NCI-H2029 (cell line): ENCODE measurements around the gene CALN1.

Source experiments
- DNase-seq: peaks from one replicate; lab custom pipeline; 2025; lab: John Stamatoyannopoulos, UW

CALN1 gene

DNA sequence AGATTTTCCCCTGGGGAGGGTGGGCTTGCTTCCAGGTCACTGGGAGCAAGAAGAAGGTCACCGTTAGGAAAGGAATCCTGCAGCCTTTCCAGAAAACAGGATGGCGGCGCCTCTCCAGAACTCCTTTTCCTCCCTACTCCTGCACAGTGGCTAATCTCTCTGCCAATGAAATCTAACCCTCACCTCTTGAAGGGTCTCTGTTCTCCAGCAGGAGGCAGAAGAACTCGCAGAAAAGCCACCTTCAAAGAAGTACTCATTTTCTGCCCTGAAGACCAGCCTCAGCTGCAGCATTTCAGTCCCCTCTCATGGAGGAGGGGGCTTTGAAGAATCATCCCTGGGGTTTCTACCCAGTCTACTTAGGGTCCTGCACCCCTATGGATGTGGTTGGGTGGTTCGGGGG lies 626.9 kb downstream of the CALN1 start:
- no peak for DNase-seq

DNA sequence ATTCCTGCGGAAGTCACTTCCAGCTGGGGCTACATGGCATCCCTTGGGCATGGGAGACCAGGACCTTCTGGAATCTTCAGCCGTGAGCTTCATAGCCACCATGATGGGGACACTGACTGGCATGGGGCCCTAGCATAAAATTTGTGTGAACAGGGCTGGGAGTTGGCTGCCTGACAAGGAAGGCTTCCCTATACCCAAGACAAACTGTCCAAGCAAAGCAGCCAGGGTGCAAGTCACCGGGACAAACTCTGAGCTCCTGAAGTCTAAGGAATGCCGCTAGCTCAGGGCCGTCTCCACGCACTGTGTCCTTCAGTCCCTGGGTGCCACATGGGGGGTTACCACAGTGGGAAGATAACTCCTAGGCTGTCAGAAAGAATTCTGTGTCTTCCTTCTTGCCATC lies 627.4 kb downstream of the CALN1 start:
- DNase-seq: no peak

DNA sequence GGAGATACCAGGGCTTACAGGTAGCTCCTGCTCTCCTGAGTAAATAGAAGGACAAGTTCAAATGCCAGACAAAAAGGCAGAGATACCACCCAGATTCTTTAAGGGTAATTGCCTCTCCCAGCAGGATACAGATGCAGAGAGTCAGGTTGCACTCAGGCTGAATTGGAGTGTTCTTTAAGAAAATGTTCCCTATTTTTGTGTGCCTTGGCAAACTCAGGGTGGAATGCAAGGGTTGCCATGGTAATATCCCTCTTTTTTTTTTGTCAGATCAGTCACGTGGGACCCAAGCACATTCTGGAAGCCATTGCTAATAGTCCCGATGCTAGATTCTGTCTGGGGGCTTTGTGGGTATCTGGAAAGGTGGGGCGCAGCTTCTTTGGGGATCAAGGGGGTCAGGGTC lies 628.0 kb downstream of the CALN1 start:
- DNase-seq: no peak

DNA sequence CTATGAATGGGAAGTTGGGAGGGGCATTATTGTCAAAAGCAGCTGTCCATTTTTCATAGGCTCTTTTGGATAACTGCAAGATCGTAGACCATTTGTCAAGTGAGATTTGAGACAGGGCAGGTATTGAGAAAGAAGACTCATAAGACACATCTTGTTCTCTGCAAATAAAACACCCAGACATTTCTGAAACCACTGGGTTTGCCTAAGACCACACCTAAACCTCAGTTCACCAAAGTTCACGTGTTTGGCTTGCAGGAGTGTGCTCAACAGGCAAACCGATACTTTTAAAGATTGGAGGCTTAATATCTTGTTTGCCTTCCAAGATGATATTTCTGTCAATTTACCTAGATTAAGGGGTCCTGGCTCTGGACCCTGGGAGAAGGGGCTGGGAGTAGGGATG lies 628.4 kb downstream of the CALN1 start:
- DNase-seq: no peak

DNA sequence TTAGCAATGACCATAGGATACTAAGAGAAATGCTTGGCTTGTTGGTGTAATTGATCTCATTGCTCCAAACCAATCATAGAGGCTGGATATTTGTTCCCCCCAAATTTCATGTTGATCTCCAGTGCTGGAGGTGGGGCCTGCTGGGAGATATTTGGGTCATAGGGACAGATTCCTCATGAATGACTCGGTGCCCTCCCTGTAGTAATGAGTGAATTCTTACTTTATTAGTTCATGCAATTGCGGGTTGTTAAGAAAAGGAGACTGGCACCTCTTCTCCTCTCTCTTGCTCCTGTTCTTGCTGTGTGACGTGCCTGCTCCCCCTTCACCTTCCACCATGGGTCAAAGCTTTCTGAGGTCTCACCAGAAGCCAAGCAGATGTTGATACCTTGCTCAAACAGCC lies 630.1 kb downstream of the CALN1 start:
- DNase-seq: no peak

DNA sequence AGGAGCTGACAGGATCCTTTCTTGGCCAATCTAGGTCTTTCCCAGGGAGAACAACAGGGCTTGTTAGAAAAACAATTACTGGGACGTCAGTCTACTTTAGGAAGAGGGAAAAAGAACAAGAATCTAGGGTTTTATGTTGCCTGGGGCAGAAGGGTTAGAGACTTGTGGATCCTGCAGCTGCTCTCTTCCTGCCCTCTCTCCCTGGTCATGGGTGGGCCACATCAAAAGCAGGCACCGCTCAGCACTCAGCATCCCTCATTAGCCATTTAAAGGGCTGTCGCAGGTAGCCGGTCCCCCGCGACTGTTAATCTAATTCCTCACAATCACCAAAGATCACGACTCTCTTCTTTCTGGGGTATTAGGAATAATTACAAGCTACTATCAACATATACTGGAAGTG lies 631.9 kb downstream of the CALN1 start:
- no peak for DNase-seq

DNA sequence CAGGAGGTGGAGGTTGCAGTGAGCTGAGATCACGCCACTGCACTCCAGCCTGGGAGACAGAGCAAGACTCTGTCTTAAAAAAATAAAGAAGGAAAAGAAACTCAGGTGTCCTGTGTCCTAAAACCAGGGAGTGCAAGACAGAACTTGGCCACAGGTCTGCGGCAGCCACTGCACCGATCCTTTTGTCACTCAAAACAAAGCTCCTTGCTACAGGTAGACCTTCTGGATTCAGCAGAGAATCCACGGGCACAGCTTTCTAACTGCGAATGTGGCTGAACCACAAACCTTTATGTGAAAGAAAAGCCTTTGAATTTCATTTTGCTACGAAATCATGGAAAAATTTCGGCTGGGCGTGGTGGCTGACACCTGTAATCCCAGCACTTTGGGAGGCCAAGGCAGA lies 634.9 kb downstream of the CALN1 start:
- DNase-seq: no peak

DNA sequence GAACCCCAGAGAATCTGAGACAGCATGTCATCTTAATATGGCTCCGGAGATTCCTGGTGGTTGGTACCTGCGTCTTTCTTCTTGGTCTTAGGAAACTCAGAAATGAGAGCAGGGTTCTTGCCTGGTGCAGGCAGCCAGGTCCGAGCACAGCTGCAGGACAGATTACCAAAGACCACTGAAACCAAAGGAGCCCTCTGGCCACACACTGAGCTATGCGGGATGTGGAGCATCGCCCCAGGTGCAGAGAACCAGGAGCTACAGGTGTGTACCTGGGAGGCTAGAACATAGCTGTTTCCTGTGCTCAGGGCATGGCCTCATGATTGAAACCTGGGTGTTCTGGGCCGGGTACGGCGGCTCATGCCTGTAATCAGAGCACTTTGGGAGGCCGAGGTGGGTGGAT lies 635.4 kb downstream of the CALN1 start:
- DNase-seq: no peak

DNA sequence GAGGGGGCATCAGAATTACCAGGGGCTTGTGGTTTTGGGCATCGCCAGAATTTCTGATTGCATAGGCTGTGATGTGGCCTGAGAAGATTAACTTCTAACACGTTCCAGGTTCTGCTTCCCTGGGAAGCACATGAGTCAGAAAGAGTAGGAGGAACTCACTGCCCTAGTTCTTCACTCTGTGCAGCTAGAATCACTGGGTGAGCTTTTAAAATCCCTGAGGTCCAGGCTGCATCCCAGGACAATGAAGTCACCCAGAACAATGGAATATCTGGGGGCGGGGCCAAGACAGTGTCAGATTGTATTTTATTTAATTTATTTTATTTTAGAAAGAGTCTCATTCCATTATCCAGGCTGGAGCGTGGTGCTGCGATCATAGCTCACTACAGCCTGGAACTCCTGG lies 636.5 kb downstream of the CALN1 start:
- DNase-seq: no peak

DNA sequence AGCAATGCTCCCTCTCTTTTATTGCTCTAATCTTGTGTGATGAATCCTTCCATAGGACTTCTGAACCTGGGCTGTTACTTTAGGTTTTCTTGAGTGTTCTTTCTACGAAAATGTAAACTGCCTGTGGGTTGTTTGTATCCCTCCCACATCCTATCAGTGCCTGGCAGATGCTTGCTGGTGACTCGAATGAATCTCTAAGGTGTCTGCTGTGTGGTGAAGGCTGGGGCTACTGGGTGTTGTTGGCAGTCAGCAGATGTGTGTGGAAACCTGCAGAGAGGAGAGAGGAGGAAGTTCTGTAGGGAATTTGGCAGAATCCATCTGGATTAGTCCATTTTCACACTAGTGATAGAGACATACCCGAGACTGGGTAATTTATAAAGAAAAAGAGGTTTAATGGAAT lies 639.4 kb downstream of the CALN1 start:
- no peak for DNase-seq

DNA sequence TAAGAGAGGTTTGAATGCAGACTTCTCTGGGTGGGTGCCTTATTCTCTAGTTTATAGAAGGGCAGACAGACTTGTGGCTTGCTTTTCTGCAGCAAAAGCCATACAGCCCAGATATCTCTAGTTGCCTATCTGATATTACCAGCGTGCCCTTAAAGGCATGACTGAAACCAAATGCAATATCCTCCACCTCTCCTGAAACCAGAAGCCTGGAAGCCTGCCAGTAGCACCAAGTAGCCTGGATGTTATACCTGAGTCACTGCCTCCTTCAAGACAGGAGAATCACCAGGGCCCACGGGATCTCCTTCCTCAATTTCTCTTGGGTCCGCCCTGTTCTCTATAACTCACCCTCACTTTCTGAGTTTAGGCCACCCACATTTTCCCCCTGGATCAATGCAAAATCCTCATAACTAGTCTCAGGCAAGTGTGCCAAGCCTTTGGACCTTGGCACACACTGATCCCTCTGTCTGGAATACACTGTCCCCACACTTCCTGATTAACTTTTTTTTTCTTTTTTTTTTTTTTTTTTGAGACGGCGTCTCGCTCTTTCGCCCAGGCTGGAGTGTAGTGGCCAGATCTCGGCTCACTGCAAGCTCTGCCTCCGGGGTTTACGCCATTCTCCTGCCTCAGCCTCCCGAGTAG lies 641.8 kb downstream of the CALN1 start:
- peak; percentile 12 for DNase-seq

DNA sequence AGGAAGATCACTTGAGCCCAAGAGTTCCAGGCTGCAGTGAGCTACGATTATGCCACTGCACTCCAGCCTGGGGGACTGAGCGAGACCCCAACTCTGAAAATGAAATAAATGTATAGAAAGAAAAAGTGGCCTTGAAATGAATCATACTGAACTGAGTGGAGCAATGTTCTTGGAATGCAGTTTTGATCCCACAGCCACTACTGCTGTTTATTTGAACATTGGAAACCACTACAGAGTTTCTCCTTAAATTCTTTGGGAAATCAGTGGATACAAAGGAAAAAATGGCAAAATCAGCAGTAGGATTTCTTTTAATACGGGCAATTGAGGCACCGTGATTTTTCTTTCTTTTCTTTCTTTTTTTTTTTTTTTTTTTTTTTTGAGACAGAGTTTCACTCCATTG lies 642.8 kb downstream of the CALN1 start:
- DNase-seq: no peak

DNA sequence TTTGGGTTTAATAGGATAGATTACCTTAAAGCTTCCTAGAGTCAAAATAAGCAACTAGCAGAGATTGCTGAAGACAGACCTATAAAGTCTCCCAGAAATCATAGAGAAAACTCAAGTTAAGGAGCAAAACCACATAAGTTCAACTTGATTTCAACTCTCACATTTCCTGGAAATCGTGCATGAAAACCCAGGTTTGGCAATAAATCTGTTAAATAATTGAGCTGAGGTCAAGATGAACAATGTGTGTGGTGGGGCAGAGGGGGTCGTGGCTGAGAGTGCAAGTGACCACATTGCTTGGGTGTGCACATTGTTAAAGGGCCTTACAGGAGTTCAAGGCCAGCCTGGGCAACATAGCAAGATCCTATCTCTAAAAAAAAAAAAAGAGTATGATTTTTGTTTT lies 643.7 kb downstream of the CALN1 start:
- DNase-seq: no peak

DNA sequence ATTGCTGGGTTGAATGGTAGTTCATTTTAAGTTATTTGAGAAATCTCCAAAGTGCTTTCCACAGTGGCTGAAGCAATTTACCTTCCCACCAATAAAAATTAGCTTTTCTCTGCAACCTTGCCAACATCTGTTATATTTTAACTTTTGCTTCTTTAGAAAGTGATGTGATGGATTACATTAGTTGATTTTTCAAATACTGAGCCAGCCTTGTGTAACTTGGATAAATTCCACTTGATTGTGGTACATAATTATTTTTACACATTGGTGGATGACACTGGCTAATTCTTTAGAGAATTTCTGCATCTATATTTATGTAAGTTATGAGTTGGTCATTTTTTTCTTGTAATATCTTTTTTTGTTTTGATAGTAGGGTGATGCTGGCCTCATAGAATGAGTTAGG lies 646.1 kb downstream of the CALN1 start:
- no peak for DNase-seq

DNA sequence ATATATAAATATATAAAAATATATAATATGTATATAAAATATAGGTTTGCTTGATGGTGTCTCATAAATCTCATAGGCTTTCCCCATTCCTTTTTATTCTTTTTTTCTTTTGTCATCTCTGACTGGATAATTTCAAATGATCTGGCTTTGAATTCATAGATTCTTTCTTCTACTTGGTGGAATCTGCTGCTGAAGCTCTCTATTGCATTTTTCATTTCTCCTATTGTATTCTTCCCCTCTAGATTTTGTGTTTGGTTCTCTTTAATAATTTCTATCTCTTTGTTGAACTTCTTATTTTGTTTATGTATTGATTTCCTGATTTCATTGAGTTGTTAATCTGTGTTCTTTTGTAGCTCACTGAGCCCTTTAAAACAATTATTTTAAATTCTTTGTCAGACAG lies 650.8 kb downstream of the CALN1 start:
- no peak for DNase-seq

DNA sequence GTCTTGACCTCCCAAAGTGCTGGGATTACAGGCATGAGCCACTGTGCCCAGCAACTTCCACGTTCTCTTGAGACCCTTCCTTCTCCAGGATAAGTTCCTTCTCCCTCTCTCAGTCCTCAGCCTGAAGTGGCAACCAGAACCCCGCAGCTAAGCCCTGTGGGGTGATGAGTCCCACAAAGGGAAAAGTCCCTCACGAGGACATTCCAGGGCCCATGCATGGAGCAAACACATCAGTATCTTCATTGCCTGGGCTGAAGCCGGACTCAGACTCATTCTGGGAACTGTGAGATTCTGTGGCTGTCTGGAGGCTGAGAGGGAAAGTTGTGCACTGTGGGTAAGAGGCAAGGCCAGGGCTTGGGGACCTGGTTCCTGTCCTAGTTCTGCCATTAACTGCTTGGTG lies 657.3 kb downstream of the CALN1 start:
- DNase-seq: no peak

DNA sequence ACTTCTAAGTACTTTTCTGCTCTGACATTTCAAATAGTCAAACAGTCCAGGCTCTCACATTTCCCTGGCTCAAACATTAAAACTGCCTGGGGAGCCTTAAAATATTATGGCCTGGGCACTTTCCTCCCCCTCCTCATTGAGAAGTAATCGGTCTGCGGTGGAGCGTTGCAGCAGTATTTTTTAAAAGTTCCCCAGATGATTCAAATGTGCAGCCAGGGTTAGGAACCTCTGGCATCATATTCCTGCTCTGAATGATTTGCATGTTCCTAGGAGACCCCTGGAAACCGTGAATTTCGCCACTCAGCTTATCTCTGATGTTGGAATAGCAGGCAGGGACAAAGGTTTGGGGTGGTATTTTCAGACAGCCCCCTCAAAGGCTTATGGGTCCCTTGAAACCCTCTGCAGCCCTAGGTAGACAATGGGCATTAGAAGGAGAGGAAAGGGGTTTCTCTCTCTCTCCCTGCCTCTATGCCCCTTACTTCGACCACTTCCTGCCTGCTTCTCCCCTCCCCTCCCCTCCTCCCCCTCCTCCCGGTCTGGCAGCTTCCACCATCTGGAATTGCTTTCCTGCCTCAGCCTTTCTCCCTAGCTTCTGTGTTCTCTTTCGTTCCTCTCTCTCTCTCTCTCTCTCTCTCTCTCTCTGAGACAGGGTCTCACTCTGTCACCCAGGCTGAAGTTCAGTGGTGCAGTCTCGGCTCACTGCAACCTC lies 658.0 kb downstream of the CALN1 start:
- no peak for DNase-seq

DNA sequence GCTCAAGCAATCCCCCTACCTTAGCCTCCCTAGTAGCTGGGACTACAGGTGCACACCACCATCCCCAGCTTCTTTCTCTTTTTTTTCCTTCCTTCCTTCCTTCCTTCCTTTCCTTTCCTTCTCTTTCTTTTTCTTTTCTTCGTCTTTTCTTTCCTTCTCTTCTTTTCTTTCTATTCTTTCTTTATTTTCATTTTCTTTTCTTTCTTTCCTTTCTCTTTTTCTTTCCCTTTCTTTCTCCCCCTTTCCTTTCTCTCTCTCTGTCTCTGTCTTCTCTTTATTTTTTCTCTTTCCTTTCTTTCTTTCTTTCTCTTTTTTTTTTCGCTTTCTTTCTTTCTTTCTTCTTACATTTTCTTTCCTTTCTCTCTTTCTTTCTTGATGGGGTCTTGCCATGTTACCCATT lies 658.9 kb downstream of the CALN1 start:
- DNase-seq: no peak

DNA sequence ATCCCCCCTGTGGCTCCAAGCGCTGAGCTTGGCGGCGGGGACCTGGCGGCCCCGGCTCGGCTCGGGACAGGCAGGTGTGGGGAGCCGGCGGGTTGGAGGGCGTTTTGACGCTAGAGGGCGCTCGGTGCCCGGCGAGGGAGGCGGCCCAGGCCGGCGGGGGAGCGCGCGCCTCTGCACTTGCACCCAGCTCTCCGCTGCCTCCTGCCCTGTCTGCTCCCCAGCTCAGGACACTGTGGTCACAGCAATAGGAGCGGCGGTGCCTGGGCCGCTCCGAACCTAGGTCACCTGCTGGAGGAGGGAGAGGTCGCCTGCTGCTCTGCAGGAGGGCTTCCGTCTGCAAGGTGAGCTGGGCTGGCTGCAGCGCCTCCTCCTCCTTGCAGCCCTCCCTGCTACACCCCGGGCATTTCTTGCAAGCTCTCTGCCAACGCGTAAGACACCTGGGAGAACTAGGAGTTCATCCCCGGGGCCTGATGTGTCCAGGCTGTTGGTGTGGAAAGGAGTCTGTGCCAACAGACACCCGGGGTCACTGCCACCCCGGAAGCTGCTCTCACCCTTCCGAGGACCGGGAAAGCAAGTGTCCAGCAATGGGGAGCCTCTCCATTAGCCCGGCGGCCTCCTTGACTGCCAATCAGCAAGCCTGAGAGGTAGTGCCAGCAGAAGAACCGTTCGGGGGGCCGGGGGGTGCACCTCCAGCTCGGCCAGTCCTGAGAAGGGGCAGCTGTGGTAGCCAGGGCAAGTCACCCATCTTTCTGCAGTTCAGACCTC lies 659.8 kb downstream of the CALN1 start:
- DNase-seq: peak; percentile 38

DNA sequence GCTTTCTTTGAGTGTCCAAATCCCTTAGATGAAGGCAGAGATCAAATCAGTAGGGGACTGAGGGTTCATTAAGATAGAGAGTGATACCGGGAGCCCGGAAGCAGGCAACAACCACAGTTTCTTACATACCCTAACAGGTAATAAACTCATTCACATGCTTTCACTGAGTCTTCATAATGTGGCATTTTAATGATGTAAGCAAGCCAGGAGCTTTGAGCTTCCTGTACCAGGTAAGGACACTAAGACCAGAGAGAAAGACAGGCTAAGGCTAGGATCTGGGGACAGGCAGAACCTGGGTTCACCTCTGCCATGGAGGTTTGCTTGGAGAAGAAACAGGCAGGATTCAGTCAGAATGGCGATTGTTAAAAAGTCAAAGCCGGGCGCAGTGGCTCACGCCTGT lies 661.8 kb downstream of the CALN1 start:
- DNase-seq: no peak

DNA sequence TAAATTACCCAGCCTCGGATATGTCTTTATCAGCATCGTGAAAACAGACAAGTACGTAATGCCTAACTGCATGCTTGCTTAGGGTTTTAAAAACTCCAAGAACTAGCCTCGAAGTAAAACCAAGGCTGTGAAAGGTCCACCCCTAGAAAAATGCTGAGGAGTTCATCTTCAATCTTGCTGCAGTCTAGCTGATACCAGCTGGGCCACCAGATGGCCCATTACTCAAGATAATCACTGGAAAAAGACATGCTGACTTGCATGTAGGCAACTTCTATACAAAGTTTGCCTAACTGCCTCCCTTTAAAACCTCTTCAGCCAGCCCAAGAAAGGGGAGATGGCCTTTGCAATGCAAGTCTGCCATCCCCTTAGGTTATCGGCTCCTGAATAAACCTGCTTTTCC lies 666.1 kb downstream of the CALN1 start:
- no peak for DNase-seq

DNA sequence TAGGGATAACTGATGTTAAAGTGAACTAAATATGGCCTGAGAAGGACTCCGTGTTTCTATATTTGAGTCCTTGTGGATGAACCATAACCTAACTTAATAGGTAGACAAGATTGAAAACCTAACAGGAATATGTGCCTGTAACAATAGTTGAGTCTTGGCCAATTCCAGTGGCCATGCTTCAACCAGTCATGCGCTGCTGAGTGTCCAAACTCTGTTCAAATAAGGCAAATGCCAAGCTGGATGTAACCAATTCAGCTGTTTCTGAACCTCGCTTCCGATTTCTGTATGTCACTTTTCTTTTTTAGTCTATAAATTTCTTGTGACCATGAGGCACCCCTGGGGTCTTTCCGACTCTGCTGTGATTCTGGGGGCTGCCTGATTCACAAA lies 672.0 kb downstream of the CALN1 start:
- DNase-seq: no peak

DNA sequence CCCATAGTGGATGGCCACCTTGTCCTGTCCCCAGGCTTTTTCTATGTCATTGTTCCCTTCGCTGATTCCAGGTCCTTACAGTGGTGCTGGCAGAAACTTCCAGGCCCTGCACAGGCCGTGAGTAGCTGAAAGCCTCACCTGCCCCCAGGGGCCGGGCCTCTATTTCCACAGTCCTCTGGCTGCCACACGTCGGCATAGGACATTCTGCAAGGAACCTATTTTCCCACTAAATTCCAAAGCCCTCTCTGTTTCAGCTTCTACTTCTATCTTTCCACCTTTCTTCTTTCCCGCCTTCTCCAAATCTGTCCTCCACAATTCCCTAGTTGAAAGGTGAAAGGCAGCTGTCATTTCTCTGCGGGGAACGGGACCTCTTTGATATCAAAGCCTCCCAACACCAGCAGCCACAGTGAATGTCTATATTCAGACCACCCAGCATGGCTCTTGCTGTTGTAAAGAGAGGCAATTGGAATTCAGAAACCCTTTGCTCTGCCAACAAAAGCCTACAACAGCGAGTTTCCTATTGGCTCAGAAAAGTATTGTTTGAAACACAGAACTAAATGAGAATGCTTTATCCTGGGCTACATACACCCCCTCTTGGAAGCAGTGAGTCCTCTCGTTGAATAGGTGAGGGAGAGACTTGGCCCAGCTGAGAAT lies 672.5 kb downstream of the CALN1 start:
- no peak for DNase-seq
